CD14-positive monocyte (primary cell): ENCODE data around the gene THRSP. TPM values are rescaled to one million over a fixed set of nuclear protein-coding genes. Genes with fewer than 3 reads are reported as not detected.

Experiments
- DNase-seq, 3 donors: peaks; one replicate each; pipeline ENCODE4 v3.0.0-alpha.2; 2011 to 2022
- H2AFZ ChIP-seq: 2 replicates; pipeline ENCODE4 v1.6.0; 2012; ENCODE audit warnings: mild to moderate bottlenecking, low read depth, low read length, inconsistent platforms; ENCODE audit not compliant: insufficient read depth, poor library complexity, severe bottlenecking
- H3K27ac ChIP-seq, 2 donors: 1 replicate in 1 of 2; 2 replicates in 1 of 2; pipeline ENCODE4 v1.5.1; 2012 to 2013; ENCODE audit warnings: low read length in 2 of 2, control low read depth in 1 of 2, inconsistent platforms in 1 of 2, low read depth in 1 of 2, mild to moderate bottlenecking in 1 of 2
- H3K27me3 ChIP-seq, 2 donors: one replicate each; pipeline versions ENCODE4 v1.6.0 to v1.6.1; 2011 to 2013; ENCODE audit warnings: low read length in 2 of 2; ENCODE audit not compliant: control insufficient read depth in 2 of 2, insufficient read depth in 2 of 2
- H3K36me3 ChIP-seq, 2 donors: replicated peaks in 1 of 2; 1 replicate in 1 of 2; 2 replicates in 1 of 2; pipeline versions ENCODE4 v1.5.1 to v1.6.1; 2012 to 2013; ENCODE audit warnings: low read length in 2 of 2, control low read depth in 1 of 2, inconsistent platforms in 1 of 2, mild to moderate bottlenecking in 1 of 2; ENCODE audit not compliant: insufficient read depth in 2 of 2, control insufficient read depth in 1 of 2
- H3K4me1 ChIP-seq, 2 donors: 1 replicate in 1 of 2; 2 replicates in 1 of 2; pipeline versions ENCODE4 v1.5.1 to v1.6.1; 2012 to 2013; ENCODE audit warnings: low read length in 2 of 2, control low read depth in 1 of 2, inconsistent platforms in 1 of 2, mild to moderate bottlenecking in 1 of 2, moderate library complexity in 1 of 2; ENCODE audit not compliant: insufficient read depth in 2 of 2, control insufficient read depth in 1 of 2
- H3K4me2 ChIP-seq: replicated peaks from 2 replicates; pipeline ENCODE3; 2012; ENCODE audit warnings: low read length, moderate library complexity, mild to moderate bottlenecking; ENCODE audit not compliant: poor library complexity, severe bottlenecking; ENCODE audit errors: extremely low read depth
- H3K4me3 ChIP-seq, 3 experiments: fragments of 200-600 bp in 1 of 3; sonication (generic) in 1 of 3; replicated peaks in 1 of 3; 1 replicate in 2 of 3; 2 replicates in 1 of 3; pipeline ENCODE4 v1.5.1; 2011 to 2013; ENCODE audit warnings: low read length in 3 of 3, mild to moderate bottlenecking in 3 of 3, control low read depth in 2 of 3, low read depth in 2 of 3, inconsistent platforms in 1 of 3, moderate library complexity in 1 of 3
- H3K79me2 ChIP-seq: 2 replicates; pipeline ENCODE4 v1.6.0; 2012; ENCODE audit warnings: mild to moderate bottlenecking, control low read depth, inconsistent platforms, low read length, moderate library complexity; ENCODE audit not compliant: insufficient read depth
- H3K9ac ChIP-seq: 2 replicates; pipeline ENCODE4 v1.6.0; 2017; ENCODE audit warnings: low read length, mild to moderate bottlenecking; ENCODE audit not compliant: insufficient read depth, poor library complexity, severe bottlenecking
- H3K9me3 ChIP-seq, 2 donors: replicated peaks in 1 of 2; 1 replicate in 1 of 2; 2 replicates in 1 of 2; pipeline versions ENCODE4 v1.5.1 to v1.6.1; 2012 to 2013; ENCODE audit warnings: low read length in 2 of 2, control low read depth in 1 of 2; ENCODE audit not compliant: control insufficient read depth in 1 of 2, insufficient read depth in 1 of 2
- H4K20me1 ChIP-seq: 2 replicates; pipeline ENCODE4 v1.6.0; 2012; ENCODE audit warnings: mild to moderate bottlenecking, low read length, control low read depth, moderate library complexity; ENCODE audit not compliant: insufficient read depth
- H3K27ac Mint-ChIP-seq, 7 donors: one replicate each; pipeline ENCODE4 v1.8.0; 2020; ENCODE audit warnings: mild to moderate bottlenecking in 7 of 7, mixed read lengths in 7 of 7, moderate library complexity in 6 of 7, inconsistent platforms in 2 of 7
- H3K27me3 Mint-ChIP-seq, 3 donors: one replicate each; pipeline ENCODE4 v1.8.0; 2021 to 2022; ENCODE audit warnings: low read depth in 3 of 3, mild to moderate bottlenecking in 3 of 3, mixed read lengths in 3 of 3, moderate library complexity in 3 of 3, inconsistent platforms in 1 of 3
- H3K36me3 Mint-ChIP-seq, 2 donors: one replicate each; pipeline ENCODE4 v1.8.0; 2020; ENCODE audit warnings: mixed read lengths in 2 of 2, inconsistent platforms in 1 of 2, mild to moderate bottlenecking in 1 of 2
- H3K4me1 Mint-ChIP-seq: one replicate; pipeline ENCODE4 v1.8.0; 2020; ENCODE audit warnings: mild to moderate bottlenecking, mixed read lengths
- H3K4me3 Mint-ChIP-seq, 2 donors: one replicate each; pipeline ENCODE4 v1.8.0; 2020; ENCODE audit warnings: mild to moderate bottlenecking in 2 of 2, mixed read lengths in 2 of 2, moderate library complexity in 1 of 2
- H3K9me3 Mint-ChIP-seq, 7 donors: one replicate each; pipeline ENCODE4 v1.8.0; 2020 to 2022; ENCODE audit warnings: mixed read lengths in 7 of 7, mild to moderate bottlenecking in 6 of 7, moderate library complexity in 6 of 7, inconsistent platforms in 2 of 7
- CTCF ChIP-seq: fragments of 200-600 bp; IDR thresholded peaks from one replicate; pipeline ENCODE4 v1.8.0; 2022; ENCODE audit warnings: antibody characterized with exemption, mild to moderate bottlenecking
- WGBS: methylation state at CpG from one replicate; pipeline ENCODE4 v1.1.5; 2013; ENCODE audit warnings: missing lambda C conversion rate; ENCODE audit not compliant: insufficient coverage; 5-methylcytosine and 5-hydroxymethylcytosine counted together
- intact Hi-C, 2 donors: fragments of 100-400 bp; cut with micrococcal nuclease; formaldehyde crosslinking; loops; one replicate each; pipeline versions ENCODE4 v1.15.0 to v1.15.1; 2023
- polyA plus RNA-seq, 3 donors: library from polyadenylated mRNA; depleted of rRNA in 1 of 3; unstranded in 2 of 3; stranded (reverse) in 1 of 3; fragments of 300-500 nt in 2 of 3; fragments of >200 nt in 1 of 3; fragmentation: Illumina TruSeq in 2 of 3; gene quantifications; 1 replicate in 2 of 3; 2 replicates in 1 of 3; pipeline ENCODE4 v1.2.3, GENCODE V29; 2012 to 2021

THRSP gene
- polyA plus RNA-seq, 3 donors, result not detected

- no peaks in the 10 kb centered on the region for H3K79me2 ChIP-seq
- WGBS, result no CpG with 5 or more reads among the region's 2 CpGs
- intact Hi-C loops, result no loop called here
- no peak overlapping the region for H3K27ac ChIP-seq
- no peaks in the 10 kb centered on the region for H4K20me1 ChIP-seq
- Mint-ChIP-seq H3K27me3 (peaks cover 0 to 1% (median 0%) of the 10 kb centered on the region in 3 donors), H3K36me3 (peaks cover 29 to 32% of the 10 kb centered on the region in 2 donors), H3K4me3 (no peak overlapping the region), H3K4me1 (peaks cover 4% of the 10 kb centered on the region), H3K9me3 (no peaks in the 10 kb centered on the region), H3K27ac (peak overlapping the region in 1 of 7 donors; percentile 49)
- TF ChIP-seq CTCF, result no peak
- no peaks in the 10 kb centered on the region for H3K9me3 ChIP-seq
- H3K4me3 ChIP-seq, result no peak overlapping the region
- no peaks in the 10 kb centered on the region for H3K27me3 ChIP-seq
- peaks cover 19 to 28% of the 10 kb centered on the region in 2 donors for H3K36me3 ChIP-seq
- H3K9ac ChIP-seq, result no peak overlapping the region
- no peak overlapping the region for H2AFZ ChIP-seq
- no peak for DNase-seq
- H3K4me1 ChIP-seq, result no peaks in the 10 kb centered on the region
- H3K4me2 ChIP-seq, result no peak overlapping the region
Measured at GRCh38 chr11:78065203-78065602, 1.5 kb downstream of the THRSP start.

- intact Hi-C loops, result no loop called here
- no peak for DNase-seq
- no peak overlapping the region for H3K27ac ChIP-seq
- no peak overlapping the region for H3K4me2 ChIP-seq
- H3K9me3 ChIP-seq, result no peaks in the 10 kb centered on the region
- H3K79me2 ChIP-seq, result no peaks in the 10 kb centered on the region
- H3K9ac ChIP-seq, result no peak overlapping the region
- no peaks in the 10 kb centered on the region for H3K9me3 Mint-ChIP-seq
- no CpG with 5 or more reads among the region's 2 CpGs for WGBS
- H2AFZ ChIP-seq, result no peak overlapping the region
- H3K4me1 ChIP-seq, result no peaks in the 10 kb centered on the region
- peaks cover 0 to 1% (median 0%) of the 10 kb centered on the region in 3 donors for H3K27me3 Mint-ChIP-seq
- peaks cover 1% of the 10 kb centered on the region for H4K20me1 ChIP-seq
- peaks cover 4% of the 10 kb centered on the region for H3K4me1 Mint-ChIP-seq
- H3K27ac Mint-ChIP-seq, result peak overlapping the region in 4 of 7 donors; percentile 7 to 57 (median 25)
- H3K27me3 ChIP-seq, result no peaks in the 10 kb centered on the region
- no peak overlapping the region for H3K4me3 Mint-ChIP-seq
- no peak for TF ChIP-seq CTCF
- no peak overlapping the region for H3K4me3 ChIP-seq
- peaks cover 37 to 44% of the 10 kb centered on the region in 2 donors for H3K36me3 Mint-ChIP-seq
- peaks cover 31 to 41% of the 10 kb centered on the region in 2 donors for H3K36me3 ChIP-seq
Measured at GRCh38 chr11:78066471-78066870, 2.8 kb downstream of the THRSP start.
